NT2/D1 (cell line): ENCODE data around the gene CASK.
A peak's percentile ranks its signal among the peaks of the same experiment; 100 is the strongest.

Experiments
- DNase-seq: peaks from one replicate; pipeline ENCODE4 v3.0.0-alpha.2; 2011; ENCODE audit warnings: low read depth, low spot score
- H3K27me3 ChIP-seq: 2 replicates; pipeline ENCODE4 v1.6.0; 2011; ENCODE audit warnings: mild to moderate bottlenecking; ENCODE audit not compliant: insufficient read length, insufficient read depth
- H3K36me3 ChIP-seq: 2 replicates; pipeline ENCODE4 v1.6.1; 2011; ENCODE audit warnings: mild to moderate bottlenecking, low read length, mixed read lengths; ENCODE audit not compliant: insufficient read depth, insufficient read length
- H3K4me1 ChIP-seq: 2 replicates; pipeline ENCODE4 v1.5.1; 2011; ENCODE audit not compliant: insufficient read depth, insufficient read length
- H3K4me3 ChIP-seq: 2 replicates; pipeline ENCODE4 v1.5.1; 2011; ENCODE audit warnings: low read depth; ENCODE audit not compliant: insufficient read length
- H3K9ac ChIP-seq: 2 replicates; pipeline ENCODE4 v1.6.0; 2011; ENCODE audit warnings: low read depth; ENCODE audit not compliant: insufficient read length
- H3K9me3 ChIP-seq: 2 replicates; pipeline ENCODE4 v1.5.1; 2011; ENCODE audit warnings: mild to moderate bottlenecking, low read length; ENCODE audit not compliant: insufficient read depth
- SUZ12 ChIP-seq: IDR thresholded peaks from 2 replicates; pipeline ENCODE4 v1.6.1; 2011; ENCODE audit not compliant: insufficient read length, insufficient read depth; ENCODE audit errors: extremely low read depth
- YY1 ChIP-seq: IDR thresholded peaks from 2 replicates; pipeline ENCODE4 v1.6.1; 2011; ENCODE audit not compliant: insufficient read length, insufficient read depth
- ZNF274 ChIP-seq: IDR thresholded peaks from 2 replicates; pipeline ENCODE4 v1.6.1; 2011; ENCODE audit warnings: mild to moderate bottlenecking, low read depth, low read length

CASK gene

GRCh38 chrX:41827886-41828285 lies 95.5 kb downstream of the CASK start:
- Histone ChIP-seq H3K9me3 (no peaks in the 10 kb centered on the region), H3K4me3 (no peak overlapping the region), H3K36me3 (no peaks in the 10 kb centered on the region), H3K4me1 (no peaks in the 10 kb centered on the region), H3K9ac (no peak overlapping the region), H3K27me3 (no peaks in the 10 kb centered on the region)
- TF ChIP-seq SUZ12: no peak
- TF ChIP-seq ZNF274: no peak
- no peak for TF ChIP-seq YY1
- DNase-seq: no peak

DNA sequence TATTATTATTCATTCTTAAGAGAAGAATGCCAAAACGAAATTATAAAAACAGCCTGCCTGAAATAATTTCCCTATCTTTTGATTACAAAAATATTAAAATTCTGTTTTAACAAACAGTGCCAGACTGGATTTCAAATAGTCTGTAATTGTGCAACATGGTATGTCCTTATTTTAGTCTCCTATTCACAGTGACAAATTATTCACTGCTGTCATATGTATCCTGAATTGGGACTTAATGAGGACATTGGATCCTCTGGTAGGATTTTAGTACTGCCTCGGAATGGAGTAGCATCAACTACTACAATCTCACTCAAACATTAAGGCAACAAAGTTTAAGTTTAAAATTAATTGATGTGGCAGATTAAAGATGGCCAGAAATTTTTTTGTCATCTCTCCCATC lies 97.6 kb downstream of the CASK start:
- DNase-seq: no peak
- Histone ChIP-seq H3K27me3 (no peaks in the 10 kb centered on the region), H3K36me3 (no peaks in the 10 kb centered on the region), H3K4me1 (no peaks in the 10 kb centered on the region), H3K9ac (no peak overlapping the region), H3K4me3 (no peak overlapping the region), H3K9me3 (no peaks in the 10 kb centered on the region)
- TF ChIP-seq SUZ12: no peak
- no peak for TF ChIP-seq ZNF274
- no peak for TF ChIP-seq YY1

DNA sequence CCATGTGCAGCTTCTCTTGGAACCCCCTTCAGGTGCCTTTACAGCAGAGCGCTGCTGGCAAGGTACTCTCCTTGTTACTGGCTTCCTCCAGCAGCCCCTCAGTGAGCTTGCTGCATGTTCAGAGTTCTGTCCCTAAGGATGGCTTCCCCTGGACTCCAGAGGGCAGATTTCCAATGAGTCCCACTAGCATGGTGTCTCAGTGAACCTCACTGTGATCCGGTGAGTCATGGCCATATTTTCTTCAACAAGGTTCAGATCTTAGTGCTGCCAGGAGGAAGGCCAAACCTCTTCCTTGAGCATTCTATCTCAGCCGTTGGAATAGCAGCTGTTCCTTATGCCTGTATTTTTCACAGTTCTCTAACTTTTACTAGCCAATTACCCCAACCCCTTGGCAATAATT lies 98.8 kb downstream of the CASK start:
- Histone ChIP-seq H3K36me3 (no peaks in the 10 kb centered on the region), H3K9ac (no peak overlapping the region), H3K27me3 (no peaks in the 10 kb centered on the region), H3K9me3 (no peaks in the 10 kb centered on the region), H3K4me1 (no peaks in the 10 kb centered on the region), H3K4me3 (no peak overlapping the region)
- no peak for DNase-seq
- TF ChIP-seq ZNF274 (no peak), YY1 (no peak), SUZ12 (no peak)

GRCh38 chrX:41823402-41823801 lies 100.0 kb downstream of the CASK start:
- no peaks in the 10 kb centered on the region for H3K27me3 ChIP-seq
- H3K36me3 ChIP-seq: no peaks in the 10 kb centered on the region
- TF ChIP-seq ZNF274 (no peak), YY1 (no peak), SUZ12 (no peak)
- no peak for DNase-seq
- no peak overlapping the region for H3K4me3 ChIP-seq
- H3K4me1 ChIP-seq: no peaks in the 10 kb centered on the region
- H3K9ac ChIP-seq: no peak overlapping the region
- H3K9me3 ChIP-seq: no peaks in the 10 kb centered on the region

- no peak for DNase-seq
- TF ChIP-seq ZNF274: no peak
- no peak for TF ChIP-seq YY1
- no peak for TF ChIP-seq SUZ12
- Histone ChIP-seq H3K27me3 (no peaks in the 10 kb centered on the region), H3K4me1 (no peaks in the 10 kb centered on the region), H3K4me3 (no peak overlapping the region), H3K36me3 (no peaks in the 10 kb centered on the region), H3K9ac (no peak overlapping the region), H3K9me3 (no peaks in the 10 kb centered on the region)
Measured at GRCh38 chrX:41822892-41823291, 100.5 kb downstream of the CASK start.

DNA sequence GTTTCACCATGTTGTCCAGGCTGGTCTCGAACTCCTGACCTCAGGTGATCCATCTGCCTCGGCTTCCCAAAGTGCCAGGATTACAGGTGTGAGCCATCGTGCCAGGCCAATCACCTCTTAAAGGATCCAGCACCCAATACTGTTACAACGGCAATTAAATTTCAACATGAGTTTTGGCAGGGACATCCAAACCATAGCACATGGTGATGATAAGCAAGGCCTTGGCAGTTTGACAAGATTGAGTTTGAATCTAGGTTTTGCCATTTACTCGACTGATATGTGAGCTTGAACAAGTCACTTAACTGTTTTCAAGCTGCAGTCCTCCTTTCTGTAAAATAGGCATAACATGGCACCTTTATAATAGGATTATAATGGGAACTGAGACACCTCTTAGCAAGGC lies 115.3 kb downstream of the CASK start:
- Histone ChIP-seq H3K27me3 (no peaks in the 10 kb centered on the region), H3K4me1 (no peaks in the 10 kb centered on the region), H3K9me3 (peaks cover 12% of the 10 kb centered on the region; the same call in 1 of the 2 replicates), H3K9ac (no peak overlapping the region), H3K4me3 (no peak overlapping the region), H3K36me3 (peaks cover 2% of the 10 kb centered on the region)
- no peak for TF ChIP-seq YY1
- TF ChIP-seq ZNF274: no peak
- no peak for TF ChIP-seq SUZ12
- no peak for DNase-seq

- TF ChIP-seq ZNF274 (no peak), SUZ12 (no peak), YY1 (no peak)
- H3K4me1 ChIP-seq: no peaks in the 10 kb centered on the region
Measured at GRCh38 chrX:41802958-41803357, 120.4 kb downstream of the CASK start.

More at GRCh38 chrX:41802958-41803357, 120.4 kb downstream of the CASK start:
- DNase-seq: peak; percentile 33
- peaks cover 8% of the 10 kb centered on the region; the same call in 1 of the 2 replicates for H3K9me3 ChIP-seq
- no peaks in the 10 kb centered on the region for H3K36me3 ChIP-seq
- no peaks in the 10 kb centered on the region for H3K27me3 ChIP-seq
- no peak overlapping the region for H3K9ac ChIP-seq
- H3K4me3 ChIP-seq: no peak overlapping the region
